GM12865 (cell line): ENCODE measurements around the gene ST6GALNAC5.
"Not testable (repeated sequence)": the region's sequence is repeated elsewhere in the genome, so short reads cannot be mapped to it uniquely, and the experiment has no call there.

Experiments
- DNase-seq: peaks from one replicate; pipeline ENCODE4 v3.0.0; 2010; ENCODE audit warnings: low read depth
- H3K4me3 ChIP-seq: 2 replicates; pipeline ENCODE4 v1.5.1; 2011; ENCODE audit warnings: mild to moderate bottlenecking, low read depth, low read length, control low read depth
- TF ChIP-seq, protein P1 (sequence below): IDR thresholded peaks from 2 replicates; pipeline ENCODE4 v1.5.1; 2011; ENCODE audit warnings: low read length, control low read depth, low read depth, inconsistent platforms; ENCODE audit not compliant: insufficient read depth; ENCODE audit errors: missing control alignments

Gene ST6GALNAC5

DNA sequence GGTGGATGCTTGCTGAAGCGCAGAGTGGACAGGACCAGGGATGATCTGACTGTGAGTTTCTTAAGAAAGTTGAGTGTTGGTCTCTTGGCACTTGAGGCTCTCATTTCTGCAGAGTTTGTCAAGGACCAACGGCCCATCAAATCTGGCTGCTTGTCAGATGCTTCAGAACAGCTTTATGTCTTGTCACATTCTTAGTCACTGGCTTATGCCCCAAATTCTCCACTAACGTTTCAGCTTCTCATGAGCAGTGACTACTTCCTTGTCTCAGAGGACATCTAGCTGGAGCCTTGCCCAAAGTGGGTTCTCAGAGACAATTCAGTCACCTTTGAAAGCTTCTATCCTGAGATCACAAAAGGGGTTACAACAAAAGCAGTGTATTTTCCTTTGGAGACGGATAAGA is 92.3 kb downstream of the ST6GALNAC5 start:
- TF ChIP-seq, protein P1, sequence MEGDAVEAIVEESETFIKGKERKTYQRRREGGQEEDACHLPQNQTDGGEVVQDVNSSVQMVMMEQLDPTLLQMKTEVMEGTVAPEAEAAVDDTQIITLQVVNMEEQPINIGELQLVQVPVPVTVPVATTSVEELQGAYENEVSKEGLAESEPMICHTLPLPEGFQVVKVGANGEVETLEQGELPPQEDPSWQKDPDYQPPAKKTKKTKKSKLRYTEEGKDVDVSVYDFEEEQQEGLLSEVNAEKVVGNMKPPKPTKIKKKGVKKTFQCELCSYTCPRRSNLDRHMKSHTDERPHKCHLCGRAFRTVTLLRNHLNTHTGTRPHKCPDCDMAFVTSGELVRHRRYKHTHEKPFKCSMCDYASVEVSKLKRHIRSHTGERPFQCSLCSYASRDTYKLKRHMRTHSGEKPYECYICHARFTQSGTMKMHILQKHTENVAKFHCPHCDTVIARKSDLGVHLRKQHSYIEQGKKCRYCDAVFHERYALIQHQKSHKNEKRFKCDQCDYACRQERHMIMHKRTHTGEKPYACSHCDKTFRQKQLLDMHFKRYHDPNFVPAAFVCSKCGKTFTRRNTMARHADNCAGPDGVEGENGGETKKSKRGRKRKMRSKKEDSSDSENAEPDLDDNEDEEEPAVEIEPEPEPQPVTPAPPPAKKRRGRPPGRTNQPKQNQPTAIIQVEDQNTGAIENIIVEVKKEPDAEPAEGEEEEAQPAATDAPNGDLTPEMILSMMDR, result no peak
- no peak for DNase-seq

DNA sequence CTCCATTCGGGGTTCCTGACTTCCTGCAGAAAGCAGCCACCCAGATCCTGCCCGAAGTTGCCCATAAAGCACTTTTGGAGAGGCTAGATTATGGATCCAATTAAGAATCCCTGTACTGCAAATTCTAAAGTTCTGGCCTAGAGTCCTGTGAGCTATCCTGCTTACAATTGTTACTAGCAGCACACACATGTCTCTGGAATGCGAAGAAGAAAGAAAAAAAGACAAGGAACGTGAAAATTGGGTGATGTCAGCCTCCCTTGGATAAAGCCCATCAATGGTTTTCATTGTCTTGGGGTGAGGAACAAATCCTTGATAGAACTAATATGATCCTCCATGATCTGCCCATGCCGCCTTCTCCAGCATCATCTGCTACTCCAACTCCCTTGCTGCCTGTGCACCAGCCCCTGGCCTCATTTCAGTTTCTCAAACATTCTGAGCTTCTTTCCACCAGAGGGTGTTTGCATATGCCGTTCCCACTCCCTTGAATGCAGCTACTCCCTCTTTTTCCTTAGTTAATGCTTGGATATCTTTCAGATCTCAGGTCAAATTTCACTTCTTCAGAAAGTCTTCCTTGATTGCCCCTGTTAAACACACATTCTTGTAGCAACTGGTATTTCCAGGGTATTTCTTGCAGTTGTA is 94.0 kb downstream of the ST6GALNAC5 start:
- no peak overlapping the region for H3K4me3 ChIP-seq
- TF ChIP-seq, protein P1, result no peak
- DNase-seq, result no peak

More for the DNA sequence above, 92.3 kb downstream of the ST6GALNAC5 start:
- no peak overlapping the region for H3K4me3 ChIP-seq

DNA sequence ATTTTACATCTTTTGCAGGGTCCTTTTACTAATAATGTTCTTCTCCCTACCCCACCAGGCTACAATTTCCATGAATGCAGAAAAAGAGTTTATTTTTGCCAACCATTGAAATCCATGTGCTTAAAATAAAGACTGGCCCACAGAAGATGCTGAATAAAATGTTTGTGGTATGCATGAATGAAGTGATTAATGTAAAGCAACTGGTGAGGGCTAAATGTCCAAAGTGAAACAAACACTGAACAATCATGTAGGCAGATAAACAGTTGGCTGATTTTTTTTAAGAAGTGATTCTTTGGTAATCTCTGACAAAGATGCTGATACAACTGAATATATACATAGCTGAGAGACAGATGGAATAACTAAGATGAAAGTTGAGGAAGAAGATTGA is 94.5 kb downstream of the ST6GALNAC5 start:
- TF ChIP-seq, protein P1, result no peak
- H3K4me3 ChIP-seq, result no peak overlapping the region
- no peak for DNase-seq

DNA sequence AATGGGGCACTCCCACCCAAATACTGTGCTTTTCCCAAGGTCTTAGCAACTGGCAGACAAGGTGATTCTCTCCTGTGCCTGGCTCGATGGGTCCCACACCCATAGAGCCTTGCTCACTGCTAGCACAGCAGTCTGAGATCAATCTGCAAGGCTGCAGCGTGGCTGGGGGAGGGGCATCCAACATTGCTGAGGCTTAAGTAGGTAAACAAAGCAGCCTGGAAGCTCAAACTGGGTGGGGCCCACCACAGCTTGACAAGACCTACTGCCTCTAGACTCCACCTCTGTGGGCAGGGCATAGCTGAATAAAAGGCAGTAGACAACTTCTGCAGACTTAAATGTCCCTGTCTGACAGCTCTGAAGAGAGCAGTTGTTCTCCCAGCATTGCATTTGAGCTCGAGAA is 114.0 kb downstream of the ST6GALNAC5 start:
- H3K4me3 ChIP-seq, DNase-seq: not testable (repeated sequence)

DNA sequence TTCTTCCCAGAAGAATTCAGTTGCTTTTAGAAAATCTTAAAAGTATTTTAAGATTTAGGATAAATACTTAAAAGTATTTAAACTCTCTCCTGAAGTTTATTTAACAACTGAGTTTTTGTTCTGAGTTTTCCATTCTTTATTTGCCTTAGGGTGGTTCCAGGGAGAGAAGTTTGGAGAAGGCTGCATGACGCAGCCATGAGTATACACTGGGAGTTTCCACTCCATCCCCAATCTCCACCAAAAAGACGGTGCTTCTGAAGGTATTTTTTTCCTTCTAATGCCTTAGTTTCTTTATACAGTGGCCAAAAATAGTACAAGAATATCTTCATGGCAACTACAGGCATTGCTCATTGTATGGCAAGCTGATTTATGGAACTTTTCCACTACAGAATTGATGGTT is 122.7 kb downstream of the ST6GALNAC5 start:
- no peak for DNase-seq
- H3K4me3 ChIP-seq, result no peak overlapping the region
- TF ChIP-seq, protein P1, result no peak

DNA sequence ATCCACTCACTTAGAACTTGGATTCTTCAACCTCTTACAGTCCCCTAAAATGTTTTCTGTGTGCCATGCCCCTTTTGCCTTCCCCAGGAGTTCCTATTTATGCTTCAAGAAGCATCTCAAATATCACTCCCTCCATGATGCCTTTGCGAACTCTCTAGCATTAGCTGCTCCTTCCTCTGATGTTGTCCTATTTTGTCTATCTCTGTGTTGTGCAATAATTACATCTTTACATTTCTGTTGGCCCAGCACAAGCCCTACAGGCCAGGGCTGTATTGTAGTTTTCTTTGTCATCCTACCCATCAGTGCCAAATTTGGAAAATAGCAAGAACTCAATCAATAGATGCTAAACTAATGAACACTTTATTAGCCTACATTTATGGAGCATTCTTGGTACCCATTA is 125.8 kb downstream of the ST6GALNAC5 start:
- no peak for DNase-seq
- TF ChIP-seq, protein P1, result no peak
- no peak overlapping the region for H3K4me3 ChIP-seq

DNA sequence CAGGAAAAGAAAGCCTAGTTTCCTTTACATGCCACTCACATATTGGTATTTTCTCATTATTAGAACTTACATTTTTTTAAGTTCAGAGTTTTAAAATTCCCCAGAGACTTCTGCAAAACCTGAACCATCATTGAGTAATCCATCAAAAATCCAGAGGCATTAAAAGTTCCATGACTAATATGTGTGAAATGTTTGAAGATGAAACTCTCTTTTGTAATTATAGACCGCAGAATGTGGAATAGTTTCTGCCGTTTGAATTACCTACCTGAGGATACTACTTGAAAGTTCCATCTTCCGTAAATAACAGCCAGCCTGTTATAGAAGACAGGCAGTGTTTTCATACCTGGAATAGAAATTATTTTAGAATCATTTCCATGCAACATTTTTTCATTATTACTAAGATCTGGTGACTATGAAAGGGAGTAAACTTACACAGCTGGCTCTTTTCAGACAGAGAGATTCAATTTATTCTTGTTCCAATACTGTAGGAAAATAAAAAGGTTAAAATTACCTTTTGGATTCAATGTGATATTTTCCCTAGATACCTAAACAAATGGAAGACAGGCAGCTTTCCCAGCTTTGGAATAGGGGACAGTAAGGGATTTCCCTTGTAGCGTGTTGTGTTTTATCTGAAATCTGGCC is 131.4 kb downstream of the ST6GALNAC5 start:
- DNase-seq, result no peak
- TF ChIP-seq, protein P1, result no peak
- no peak overlapping the region for H3K4me3 ChIP-seq
